GM18867 (cell line): ENCODE data around the gene PAN2.
"Not testable (repeated sequence)": the region's sequence is repeated elsewhere in the genome, so short reads cannot be mapped to it uniquely, and the experiment has no call there.

ENCODE experiments used
- ATAC-seq: cut with Tn5 transposase; IDR thresholded peaks from one replicate; pipeline ENCODE4 v1.9.1; 2021; ENCODE audit warnings: mild to moderate bottlenecking, moderate library complexity; ENCODE audit not compliant: unreplicated experiment

The PAN2 gene

GRCh38 chr12:56347255-56347654, 13.5 kb upstream of the PAN2 start:
- ATAC-seq, result not testable (repeated sequence)

DNA sequence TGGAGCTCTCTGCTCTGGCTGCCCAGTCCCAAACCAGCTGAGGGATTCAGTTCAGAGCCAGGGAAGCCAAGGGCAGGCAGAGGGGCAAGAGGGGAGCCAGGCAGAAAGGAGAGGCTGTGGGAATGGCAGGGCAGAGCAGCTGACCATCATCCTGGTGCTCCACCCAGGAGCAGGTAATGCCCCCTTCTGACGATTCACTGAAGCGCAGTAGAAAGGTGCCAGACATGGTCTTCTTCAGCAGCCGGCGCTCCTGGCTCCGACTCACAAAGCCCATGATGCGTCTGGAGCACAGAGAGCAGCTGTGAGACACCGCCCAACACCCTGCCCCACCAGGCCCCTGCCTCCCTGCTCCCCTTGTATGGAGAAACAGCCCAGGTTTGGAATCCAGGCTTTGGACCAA, 12.9 kb upstream of the PAN2 start:
- no peak for ATAC-seq

- ATAC-seq, result not testable (repeated sequence)
These were observed 8.5 kb upstream of the PAN2 start for GRCh38 chr12:56342290-56342689.

GRCh38 chr12:56341616-56342015, 7.8 kb upstream of the PAN2 start:
- no peak for ATAC-seq

DNA sequence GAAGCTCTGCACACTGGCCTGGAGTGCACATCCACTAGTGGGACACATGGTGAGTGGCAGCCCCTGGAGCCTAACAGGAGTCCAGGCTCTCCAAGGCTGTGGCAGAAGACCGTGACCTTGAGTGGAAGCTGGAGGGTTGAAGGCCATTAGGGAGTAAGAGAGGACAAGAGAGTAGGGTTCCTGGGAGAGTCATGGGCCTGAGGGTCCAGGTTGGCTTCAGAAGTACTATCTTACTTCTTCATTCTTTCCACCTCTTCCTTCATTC, 5.3 kb upstream of the PAN2 start:
- ATAC-seq, result no peak

DNA sequence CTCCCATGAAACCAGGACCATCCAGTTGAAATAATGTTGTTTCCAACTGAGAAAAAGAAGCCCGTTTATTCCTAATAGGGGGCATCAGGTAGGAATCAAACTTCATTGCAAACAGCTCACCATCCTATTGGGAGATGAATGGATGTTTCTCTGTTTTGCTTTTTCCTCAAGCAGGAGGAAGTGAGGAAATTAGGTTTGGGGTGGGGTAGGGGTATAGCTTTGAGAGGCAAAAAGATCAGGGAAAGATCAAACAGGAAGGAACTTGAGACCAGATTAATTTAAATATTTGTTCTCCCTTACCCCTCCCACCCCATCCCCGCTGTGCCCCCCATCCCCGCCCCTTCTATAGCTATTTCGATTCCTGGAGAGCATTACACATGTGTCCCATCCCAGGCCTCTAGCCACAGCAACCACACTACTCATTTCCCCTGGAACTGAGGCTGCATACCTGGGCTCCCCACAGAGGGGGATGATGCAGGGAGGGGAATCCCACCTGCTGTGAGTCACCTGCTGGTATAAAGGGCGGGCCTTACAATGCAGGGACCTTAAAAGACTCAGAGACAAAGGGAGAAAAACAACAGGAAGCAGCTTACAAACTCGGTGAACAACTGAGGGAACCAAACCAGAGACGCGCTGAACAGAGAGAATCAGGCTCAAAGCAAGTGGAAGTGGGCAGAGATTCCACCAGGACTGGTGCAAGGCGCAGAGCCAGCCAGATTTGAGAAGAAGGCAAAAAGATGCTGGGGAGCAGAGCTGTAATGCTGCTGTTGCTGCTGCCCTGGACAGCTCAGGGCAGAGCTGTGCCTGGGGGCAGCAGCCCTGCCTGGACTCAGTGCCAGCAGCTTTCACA, 4.7 kb upstream of the PAN2 start, which contains the start of gene IL23A:
TSS of gene IL23A (plus strand) at position 577 of the 850 bp plus-strand sequence. CDS start at position 738, 161 bp downstream.
- ATAC-seq, result no peak

GRCh38 chr12:56337753-56338251, 4.0 kb upstream of the PAN2 start:
- ATAC-seq, result no peak

- ATAC-seq, result no peak
These were observed 2.8 kb upstream of the PAN2 start for GRCh38 chr12:56336361-56337167.

DNA sequence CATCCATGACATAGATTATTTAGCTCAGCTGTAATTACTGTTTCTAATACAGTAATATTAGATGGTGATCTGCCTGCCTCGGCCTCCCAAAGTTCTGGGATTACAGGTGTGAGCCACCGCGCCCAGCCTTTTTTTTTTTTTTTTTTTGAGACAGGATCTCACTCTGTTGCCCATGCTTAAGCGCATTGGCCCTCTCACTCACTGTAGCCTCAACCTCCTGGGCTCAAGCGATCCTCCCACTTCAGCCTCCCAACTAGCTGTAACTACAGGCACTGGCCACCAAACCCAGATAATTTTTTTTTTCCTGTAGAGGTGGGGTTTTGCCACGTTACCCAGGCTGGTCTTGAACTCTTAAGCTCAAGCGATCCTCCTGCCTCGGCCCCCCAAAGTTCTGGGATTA, 1.7 kb upstream of the PAN2 start:
- not testable (repeated sequence) for ATAC-seq

- no peak for ATAC-seq
These were observed 642 bp upstream of the PAN2 start for GRCh38 chr12:56334490-56334793.

DNA sequence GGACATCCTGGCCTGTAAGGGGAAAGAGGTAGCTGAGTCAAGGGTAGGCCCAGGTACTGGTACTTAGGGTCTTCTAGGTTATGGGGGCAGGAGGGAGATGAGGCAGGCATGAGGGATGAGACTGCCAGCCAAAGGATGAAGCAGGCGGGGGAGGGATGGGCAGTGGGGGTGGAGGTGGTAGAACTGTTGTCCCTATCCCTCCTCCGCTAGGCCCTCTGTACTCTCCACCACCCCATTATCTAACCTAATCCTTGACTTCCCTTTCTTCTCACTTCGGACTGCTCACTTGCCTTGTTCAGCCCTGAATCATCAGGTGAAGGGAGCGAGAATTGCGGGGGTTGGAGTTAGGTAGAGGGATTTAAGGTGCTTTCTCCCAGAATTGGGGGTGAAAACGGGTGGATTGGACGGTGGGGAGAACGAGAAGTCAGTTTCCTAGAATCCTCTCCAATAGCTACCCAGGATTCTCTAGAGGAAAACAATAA, 562 bp downstream of the PAN2 start:
- no peak for ATAC-seq

DNA sequence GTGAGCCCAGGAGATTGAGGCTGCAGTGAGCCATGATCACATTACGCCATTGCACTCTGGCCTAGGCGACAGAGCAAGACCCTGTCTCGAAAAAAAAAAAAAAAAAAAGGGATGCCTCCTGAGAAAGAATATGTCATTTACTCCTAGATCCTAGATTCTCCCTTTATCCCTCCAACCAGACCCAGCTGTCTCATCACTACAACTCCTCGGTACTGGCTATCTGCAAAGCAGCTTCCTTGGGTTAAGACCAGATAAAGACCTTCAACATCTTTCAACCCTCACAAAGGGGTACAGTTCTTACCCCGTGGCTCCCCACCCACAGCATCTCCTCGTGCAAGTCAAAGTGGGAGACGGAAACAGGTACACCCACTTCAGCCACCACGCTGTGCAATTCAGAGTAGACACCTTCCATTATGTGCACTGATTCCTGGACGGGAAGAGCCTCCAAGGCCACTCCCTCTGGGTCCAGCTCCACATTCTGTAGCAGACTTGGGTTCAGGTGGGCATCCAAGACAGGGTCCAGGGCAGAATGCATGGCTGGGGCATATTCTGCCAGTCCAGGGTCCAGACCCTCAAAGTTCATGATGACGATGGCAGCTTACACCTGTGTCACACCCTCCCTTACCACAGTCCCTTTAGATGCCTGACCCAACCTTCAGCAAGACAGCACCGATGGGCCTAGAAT, 1.1 kb downstream of the PAN2 start:
- ATAC-seq, result no peak

DNA sequence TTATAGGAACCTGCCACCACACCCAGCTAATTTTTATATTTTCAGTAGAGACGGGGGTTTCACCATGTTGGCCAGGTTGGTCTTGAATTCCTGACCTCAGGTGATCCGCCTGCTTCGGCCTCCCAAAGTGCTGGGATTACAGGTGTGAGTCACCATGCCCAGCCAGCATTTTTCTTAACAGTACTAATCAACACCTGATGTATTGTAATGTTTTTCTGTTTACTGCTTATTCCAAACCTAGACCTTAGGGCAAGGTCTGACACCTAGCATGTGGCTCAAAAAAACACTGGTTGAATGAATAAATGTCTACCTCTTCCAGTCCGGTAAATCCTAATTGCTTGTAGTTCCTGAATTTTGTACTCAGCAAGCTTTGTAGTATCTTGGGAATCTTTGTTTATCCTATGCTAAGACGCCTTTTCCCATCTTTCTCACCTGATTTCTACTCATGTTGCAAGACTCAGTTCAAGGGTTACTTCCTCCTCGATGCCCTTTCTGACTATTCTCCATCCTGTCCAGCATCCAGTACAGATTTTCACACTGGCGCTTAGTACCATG, 2.8 kb downstream of the PAN2 start:
- no peak for ATAC-seq

- no peak for ATAC-seq
These were observed 7.3 kb downstream of the PAN2 start for GRCh38 chr12:56326533-56326932.

DNA sequence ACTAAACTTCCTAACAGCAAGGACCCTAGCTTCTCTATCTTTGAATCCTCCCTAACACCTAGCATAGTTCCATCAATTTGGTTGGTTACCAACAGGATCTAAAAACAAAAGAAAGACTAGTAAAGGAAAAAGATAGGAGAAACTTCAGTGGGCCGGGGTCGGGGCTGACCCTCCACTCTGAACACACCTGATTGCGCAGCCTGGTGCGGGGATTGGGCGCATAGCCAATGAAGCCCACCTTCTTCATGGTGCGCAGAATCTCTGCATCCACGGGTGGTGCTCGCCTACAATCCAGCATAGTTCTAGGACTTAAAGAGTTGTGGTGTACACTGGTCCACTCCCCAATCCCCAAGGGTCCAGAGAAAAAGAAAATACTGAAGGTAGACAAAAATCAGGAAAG, 7.7 kb downstream of the PAN2 start:
- no peak for ATAC-seq

DNA sequence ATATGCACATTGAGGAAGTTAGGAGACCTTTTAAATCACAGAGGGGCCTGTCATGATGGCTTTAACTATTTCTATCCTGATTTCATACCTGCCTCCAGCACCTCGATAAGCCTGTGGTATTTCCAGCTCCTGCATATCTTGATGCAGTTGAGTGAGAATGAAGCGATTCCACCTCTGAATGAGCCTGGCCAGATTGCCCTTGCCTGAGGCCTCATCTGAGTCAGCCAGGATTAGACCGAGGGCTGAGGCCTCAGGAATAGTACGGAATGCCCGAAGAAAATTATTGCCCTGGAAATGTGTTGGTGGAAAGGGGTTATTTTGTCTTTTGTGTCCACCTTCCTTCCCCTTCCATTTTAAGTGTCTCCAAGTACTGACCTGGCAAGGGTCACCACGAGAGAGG, 9.6 kb downstream of the PAN2 start:
- no peak for ATAC-seq

GRCh38 chr12:56321610-56322009, 12.2 kb downstream of the PAN2 start:
- not testable (repeated sequence) for ATAC-seq

GRCh38 chr12:56321027-56321426, 12.8 kb downstream of the PAN2 start:
- ATAC-seq, result no peak

- ATAC-seq, result no peak
These were observed 16.1 kb downstream of the PAN2 start for GRCh38 chr12:56317675-56318074.

GRCh38 chr12:56315622-56316473, 18.0 kb downstream of the PAN2 start, which contains the start of gene CNPY2:
TSS of gene CNPY2 (minus strand) at chr12:56315988. CDS start at chr12:56315217, 771 bp downstream.
- peak; percentile 87 for ATAC-seq
